Heart left ventricle (tissue), 16 donors: ENCODE data around the gene TBCB. TPM values are rescaled to one million over a fixed set of nuclear protein-coding genes. Genes with fewer than 3 reads are reported as not detected.

Experiments used
- ATAC-seq, 4 donors: fragments of 200-7000 bp; cut with Tn5 transposase; one replicate each; pipeline ENCODE4 v1.9.1; 2020 to 2022; ENCODE audit warnings: moderate library complexity in 4 of 4, mild to moderate bottlenecking in 3 of 4, moderate number of reproducible peaks in 1 of 4
- DNase-seq, 5 donors: peaks; one replicate each; pipeline ENCODE4 v3.0.0-alpha.2; 2020
- H3K27ac ChIP-seq, 12 donors: fragments of 200-600 bp; sonication (generic) in 4 of 12; one replicate each; pipeline versions ENCODE4 v1.5.0 to v1.8.0; 2016 to 2022; ENCODE audit warnings: mild to moderate bottlenecking in 2 of 12
- H3K27me3 ChIP-seq, 9 donors: fragments of 200-600 bp; sonication (generic) in 2 of 9; one replicate each; pipeline versions ENCODE4 v1.5.1 to v1.8.0; 2016 to 2022; ENCODE audit warnings: mild to moderate bottlenecking in 3 of 9
- H3K36me3 ChIP-seq, 9 donors: fragments of 200-600 bp; sonication (generic) in 2 of 9; one replicate each; pipeline versions ENCODE4 v1.5.0 to v1.8.0; 2018 to 2022; ENCODE audit warnings: mild to moderate bottlenecking in 2 of 9
- H3K4me1 ChIP-seq, 12 donors: fragments of 200-600 bp; sonication (generic) in 4 of 12; one replicate each; pipeline versions ENCODE4 v1.5.0 to v1.8.0; 2016 to 2022; ENCODE audit warnings: mild to moderate bottlenecking in 3 of 12
- H3K4me3 ChIP-seq, 12 donors: fragments of 200-600 bp; sonication (generic) in 4 of 12; one replicate each; pipeline versions ENCODE4 v1.5.0 to v1.8.0; 2017 to 2022; ENCODE audit warnings: mild to moderate bottlenecking in 9 of 12, moderate library complexity in 4 of 12
- H3K9me3 ChIP-seq, 12 donors: fragments of 200-600 bp; sonication (generic) in 4 of 12; one replicate each; pipeline versions ENCODE4 v1.5.0 to v1.8.0; 2016 to 2022; ENCODE audit warnings: mild to moderate bottlenecking in 1 of 12
- POLR2A ChIP-seq, 2 donors: fragments of 450-650 bp; IDR thresholded peaks; one replicate each; pipeline ENCODE4 v1.6.1; 2017; ENCODE audit warnings: antibody characterized with exemption in 2 of 2, mild to moderate bottlenecking in 2 of 2, moderate library complexity in 2 of 2
- WGBS, 4 donors: extraction: QIAGEN DNeasy Blood & Tissue Kit in 2 of 4; methylation state at CpG; one replicate each; pipeline versions ENCODE4 v1.1.5 to v1.1.7; 2013 to 2018; 5-methylcytosine and 5-hydroxymethylcytosine counted together
- intact Hi-C, 10 donors: fragments of 100-400 bp; cut with DNase I; formaldehyde crosslinking; loops; one replicate each; pipeline versions ENCODE4 v1.11.1 to v1.14.2; 2022
- polyA plus RNA-seq, 2 donors: library from polyadenylated mRNA; stranded (reverse); fragments of 200-250 nt; gene quantifications; one replicate each; pipeline ENCODE4 v1.2.3, GENCODE V29; 2013
- total RNA-seq, 9 donors: library from RNA; depleted of rRNA in 2 of 9; stranded (reverse); fragments of >200 nt in 2 of 9; fragmentation: NEBNext Ultra II Directional in 3 of 9; extraction: Animal tissue kit (Norgen Biotek cat#: 25700) in 3 of 9; gene quantifications; one replicate each; pipeline versions ENCODE4 v1.1.0 to v1.2.4, GENCODE V29; 2016 to 2023
- TF ChIP-seq, protein P1 (sequence below), 12 donors: fragments of 200-600 bp; sonication (generic) in 4 of 12; IDR thresholded peaks; one replicate each; pipeline versions ENCODE4 v1.5.0 to v1.8.0; 2018 to 2022; ENCODE audit warnings: antibody characterized with exemption in 12 of 12, mild to moderate bottlenecking in 5 of 12
- donor health status: ischemic (EF 13 %, LVEDD 7.1; RV severe dilation, severe dysfunction).
- donor health status: healthy with polysubstance abuse.
- donor health status: DM: no; HTN: yes; CAD: no.
- donor health status: DM: no; HTN: no; CAD: no.
- donor health status: ischemic (EF 25% LVEDD 6.9; RV normal size, moderate dysfunction).
- donor health status: ischemic (EF 25% LVEDD 5.7; RV mildly dilated, moderate dysfunction).
- donor health status: healthy.
- donor health status: DM: yes; HTN: yes; CAD: no.
- donor health status: ischemic (EF 35%, LVEDD 5.7; RV mildly dilated, moderate dysfunction).
- donor health status: nonischemic (EF 11% LVEDD 7.7; RV severe dilation, severe dysfunction).
- donor health status: DM: yes; HTN: yes; CAD: no.
- donor health status: PGD.
- donor health status: ischemic (EF 29% LVEDD 5.4; RV normal size, mild dysfunction).
- donor health status: nonischemic (EF 23%, LVEDD 6.1; RV moderate dilation, normal function).

Gene TBCB
- total and polyA plus RNA-seq, 11 donors, result 89.8 to 171 (median 111) TPM

DNA sequence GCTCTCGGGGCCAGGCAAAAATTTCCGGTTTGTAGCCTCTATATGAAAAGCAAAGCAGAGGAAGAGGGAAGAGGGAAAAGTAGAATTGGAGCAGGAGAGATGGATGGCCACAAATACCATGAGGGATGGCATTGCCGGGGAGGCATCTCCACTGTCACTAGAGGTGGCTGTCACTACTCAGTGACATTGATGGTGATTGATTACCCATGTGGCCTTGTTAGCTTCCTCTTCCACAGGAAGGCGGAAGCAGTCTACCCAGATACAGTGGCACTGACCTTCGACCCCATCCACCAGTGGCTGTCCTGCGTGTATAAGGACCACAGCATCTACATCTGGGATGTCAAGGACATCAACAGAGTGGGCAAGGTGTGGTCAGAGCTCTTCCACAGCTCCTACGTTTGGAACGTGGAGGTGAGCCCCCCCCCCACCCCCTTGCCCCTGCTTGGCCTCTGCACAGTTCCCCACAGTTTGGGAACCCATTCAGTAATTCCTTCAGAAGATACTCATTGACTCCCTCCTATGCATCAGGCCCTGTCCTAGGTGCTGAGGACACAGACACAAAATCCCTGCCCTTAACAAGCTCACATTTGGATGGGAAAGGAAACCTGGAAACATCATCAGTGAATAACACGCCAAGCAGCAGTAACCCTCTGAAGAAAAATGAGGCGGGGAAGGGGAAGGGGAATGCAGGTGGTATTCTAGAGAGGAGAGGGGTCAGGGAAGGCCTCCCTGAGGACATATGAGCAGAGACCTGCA, 42.0 kb upstream of the TBCB start:
- 85 to 90% (median 88%) methylated on average over 10 of the region's 10 CpGs for WGBS, 4 donors
- H3K27me3 ChIP-seq, result no peaks in the 10 kb centered on the region
- DNase-seq (no peak), ATAC-seq (no peak)
- H3K27ac ChIP-seq, result no peak overlapping the region
- TF ChIP-seq POLR2A (IDR thresholded peaks at IDR 0.05), result no peak
- TF ChIP-seq, protein P1, sequence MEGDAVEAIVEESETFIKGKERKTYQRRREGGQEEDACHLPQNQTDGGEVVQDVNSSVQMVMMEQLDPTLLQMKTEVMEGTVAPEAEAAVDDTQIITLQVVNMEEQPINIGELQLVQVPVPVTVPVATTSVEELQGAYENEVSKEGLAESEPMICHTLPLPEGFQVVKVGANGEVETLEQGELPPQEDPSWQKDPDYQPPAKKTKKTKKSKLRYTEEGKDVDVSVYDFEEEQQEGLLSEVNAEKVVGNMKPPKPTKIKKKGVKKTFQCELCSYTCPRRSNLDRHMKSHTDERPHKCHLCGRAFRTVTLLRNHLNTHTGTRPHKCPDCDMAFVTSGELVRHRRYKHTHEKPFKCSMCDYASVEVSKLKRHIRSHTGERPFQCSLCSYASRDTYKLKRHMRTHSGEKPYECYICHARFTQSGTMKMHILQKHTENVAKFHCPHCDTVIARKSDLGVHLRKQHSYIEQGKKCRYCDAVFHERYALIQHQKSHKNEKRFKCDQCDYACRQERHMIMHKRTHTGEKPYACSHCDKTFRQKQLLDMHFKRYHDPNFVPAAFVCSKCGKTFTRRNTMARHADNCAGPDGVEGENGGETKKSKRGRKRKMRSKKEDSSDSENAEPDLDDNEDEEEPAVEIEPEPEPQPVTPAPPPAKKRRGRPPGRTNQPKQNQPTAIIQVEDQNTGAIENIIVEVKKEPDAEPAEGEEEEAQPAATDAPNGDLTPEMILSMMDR (IDR thresholded peaks at IDR 0.05), result no peak
- H3K9me3 ChIP-seq, result no peaks in the 10 kb centered on the region
- no peaks in the 10 kb centered on the region for H3K4me1 ChIP-seq
- no peak overlapping the region for H3K4me3 ChIP-seq
- intact Hi-C loops, result no loop called here
- H3K36me3 ChIP-seq, result peaks cover 0 to 3% (median 0%) of the 10 kb centered on the region in 9 donors

DNA sequence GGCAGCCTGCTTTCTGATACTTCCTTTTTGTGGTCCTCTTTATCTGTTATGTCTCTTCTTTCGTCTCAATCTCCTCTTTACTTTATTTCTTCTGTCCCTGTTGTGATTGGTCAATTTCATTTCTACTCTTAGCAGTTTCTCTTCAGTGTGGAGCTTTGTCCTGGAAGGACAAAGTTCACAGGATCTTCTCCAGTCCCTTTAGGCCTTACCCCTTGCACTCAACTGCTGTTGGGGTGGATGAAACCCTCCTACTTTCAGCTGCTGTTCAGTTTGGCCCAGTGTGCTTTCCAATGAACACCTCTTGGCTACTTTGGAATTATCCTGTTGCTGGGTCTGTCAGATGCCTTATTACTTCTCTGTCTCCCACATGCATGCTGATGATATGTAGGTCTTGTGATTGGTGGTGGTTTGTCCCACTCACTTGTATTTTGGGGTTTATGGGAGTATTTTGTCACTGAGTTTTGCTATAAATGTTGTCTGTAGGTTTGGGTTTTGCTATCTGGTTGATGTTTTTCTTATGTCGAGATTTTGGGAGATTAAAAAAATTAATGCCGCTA, 35.8 kb upstream of the TBCB start:
- no peak for DNase-seq
- ATAC-seq, result no peak
- Histone ChIP-seq H3K9me3 (no peaks in the 10 kb centered on the region), H3K4me3 (no peak overlapping the region), H3K4me1 (peaks cover 0 to 3% (median 0%) of the 10 kb centered on the region in 12 donors), H3K27ac (no peak overlapping the region), H3K36me3 (peaks cover 0 to 30% (median 0%) of the 10 kb centered on the region in 9 donors), H3K27me3 (no peaks in the 10 kb centered on the region)
- intact Hi-C loops, result no loop called here
- TF ChIP-seq POLR2A (IDR thresholded peaks at IDR 0.05), result no peak
- TF ChIP-seq, protein P1 (IDR thresholded peaks at IDR 0.05), result no peak
- WGBS, 4 donors, result 93 to 97% (median 95%) methylated on average over 3 of the region's 3 CpGs

- Histone ChIP-seq H3K36me3 (peaks cover 0 to 30% (median 0%) of the 10 kb centered on the region in 9 donors), H3K4me3 (no peak overlapping the region), H3K4me1 (peaks cover 0 to 3% (median 0%) of the 10 kb centered on the region in 12 donors), H3K9me3 (no peaks in the 10 kb centered on the region), H3K27ac (no peak overlapping the region), H3K27me3 (no peaks in the 10 kb centered on the region)
- TF ChIP-seq POLR2A (IDR thresholded peaks at IDR 0.05), result no peak
- TF ChIP-seq, protein P1 (IDR thresholded peaks at IDR 0.05), result no peak
- DNase-seq (no peak), ATAC-seq (no peak)
- WGBS, 4 donors, result 60 to 75% (median 68%) methylated on average over 3 of the region's 3 CpGs
- intact Hi-C loops, result no loop called here
Measured at GRCh38 chr19:36081385-36081784, 33.9 kb upstream of the TBCB start.

DNA sequence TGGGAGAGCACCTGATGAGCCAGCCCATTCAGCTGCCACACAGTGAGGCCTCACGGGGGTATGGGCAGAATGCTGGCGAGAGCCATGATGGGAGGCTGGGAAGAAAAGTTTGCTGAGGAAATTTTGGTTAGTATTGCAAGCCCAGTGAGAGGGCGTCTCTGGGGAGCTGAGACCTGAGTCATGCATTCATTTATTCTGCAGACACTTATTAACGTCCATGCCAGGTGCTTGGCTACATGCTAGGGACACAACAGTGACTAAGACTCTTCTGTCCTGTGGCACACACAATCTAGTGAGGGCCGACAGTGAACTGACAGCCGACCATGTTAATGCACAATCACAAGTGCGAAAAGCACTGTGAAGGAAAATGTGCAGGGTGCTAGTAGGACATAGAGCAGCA, 33.4 kb upstream of the TBCB start:
- H3K4me3 ChIP-seq, result no peak overlapping the region
- no peak for TF ChIP-seq POLR2A (IDR thresholded peaks at IDR 0.05)
- TF ChIP-seq, protein P1 (IDR thresholded peaks at IDR 0.05), result no peak
- DNase-seq (no peak), ATAC-seq (no peak)
- peaks cover 0 to 3% (median 0%) of the 10 kb centered on the region in 12 donors for H3K4me1 ChIP-seq
- WGBS, 4 donors, result 83 to 95% (median 92%) methylated on average over 7 of the region's 7 CpGs
- H3K9me3 ChIP-seq, result no peaks in the 10 kb centered on the region
- no peak overlapping the region for H3K27ac ChIP-seq
- intact Hi-C loops, result no loop called here
- peaks cover 0 to 30% (median 0%) of the 10 kb centered on the region in 9 donors for H3K36me3 ChIP-seq
- no peaks in the 10 kb centered on the region for H3K27me3 ChIP-seq
